HG03045 (cell line): ENCODE data around the gene C10orf62.
"Not testable (repeated sequence)": the region's sequence is repeated elsewhere in the genome, so short reads cannot be mapped to it uniquely, and the experiment has no call there.

Source experiments
- ATAC-seq: cut with Tn5 transposase; IDR thresholded peaks from one replicate; pipeline ENCODE4 v1.9.1; 2021; ENCODE audit warnings: mild to moderate bottlenecking, moderate library complexity; ENCODE audit not compliant: unreplicated experiment

C10orf62 gene

DNA sequence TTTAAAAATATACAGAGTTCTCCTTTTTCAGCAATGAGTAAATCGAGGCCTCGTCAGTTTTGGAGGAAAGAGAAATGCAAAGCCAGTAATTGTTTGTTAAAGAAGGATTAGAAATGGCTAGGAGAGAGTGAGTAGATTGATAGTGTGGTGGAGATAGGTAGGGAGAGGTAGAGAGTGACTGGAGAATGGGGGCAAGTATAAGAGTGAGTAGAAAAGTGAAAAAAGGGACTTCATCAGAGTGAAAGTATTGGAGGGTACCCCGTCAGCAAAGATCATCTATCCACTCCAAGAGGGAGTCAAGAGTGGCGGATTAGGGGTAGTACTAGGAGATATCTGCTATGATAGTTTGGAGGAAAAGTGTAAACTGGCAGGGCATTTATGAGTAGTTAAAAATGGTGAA, 26.2 kb upstream of the C10orf62 start:
- ATAC-seq, result no peak

DNA sequence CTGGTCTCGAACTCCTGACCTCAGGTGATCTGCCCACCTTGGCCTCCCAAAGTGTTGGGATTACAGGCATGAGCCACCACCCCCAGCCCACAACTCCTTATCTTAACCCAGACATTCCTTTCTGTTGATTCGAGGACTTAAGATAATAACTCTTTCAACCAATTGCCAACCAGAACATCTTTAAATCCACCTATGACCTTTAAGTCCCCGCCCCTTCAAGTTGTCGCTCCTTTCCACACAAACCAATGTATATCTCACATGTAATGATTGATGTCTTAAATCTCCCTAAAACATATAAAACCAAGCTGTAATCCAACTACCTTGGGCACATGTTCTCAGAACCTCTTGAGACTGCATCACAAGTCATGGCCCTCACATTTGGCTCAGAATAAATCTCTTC, 24.7 kb upstream of the C10orf62 start:
- no peak for ATAC-seq

- ATAC-seq, result no peak
These were observed 23.1 kb upstream of the C10orf62 start for GRCh38 chr10:97566336-97566996.

GRCh38 chr10:97567891-97568290, 21.6 kb upstream of the C10orf62 start:
- ATAC-seq, result no peak

DNA sequence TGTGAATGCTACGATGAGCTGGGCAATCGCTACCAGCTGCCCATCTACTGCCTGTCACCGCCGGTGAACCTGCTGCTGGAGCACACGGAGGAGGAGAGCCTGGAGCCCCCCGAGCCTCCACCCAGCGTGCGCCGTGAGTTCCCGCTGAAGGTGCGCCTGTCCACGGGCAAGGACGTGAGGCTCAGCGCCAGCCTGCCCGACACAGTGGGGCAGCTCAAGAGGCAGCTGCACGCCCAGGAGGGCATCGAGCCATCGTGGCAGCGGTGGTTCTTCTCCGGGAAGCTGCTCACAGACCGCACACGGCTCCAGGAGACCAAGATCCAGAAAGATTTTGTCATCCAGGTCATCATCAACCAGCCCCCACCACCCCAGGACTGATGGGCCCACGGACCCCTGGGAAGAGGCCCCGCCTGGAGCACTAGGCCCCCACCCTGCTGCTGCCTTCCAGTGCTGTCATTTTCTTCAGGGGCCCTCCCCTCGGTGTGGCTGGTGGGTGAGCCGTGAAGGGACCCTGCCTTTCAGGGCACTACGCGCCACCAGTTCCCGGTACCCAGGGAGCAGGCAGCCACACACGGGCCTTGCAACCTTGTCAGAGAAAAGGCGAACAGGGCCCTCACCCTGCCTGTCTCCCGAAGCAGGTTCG, 19.3 kb upstream of the C10orf62 start:
- ATAC-seq, result no peak

DNA sequence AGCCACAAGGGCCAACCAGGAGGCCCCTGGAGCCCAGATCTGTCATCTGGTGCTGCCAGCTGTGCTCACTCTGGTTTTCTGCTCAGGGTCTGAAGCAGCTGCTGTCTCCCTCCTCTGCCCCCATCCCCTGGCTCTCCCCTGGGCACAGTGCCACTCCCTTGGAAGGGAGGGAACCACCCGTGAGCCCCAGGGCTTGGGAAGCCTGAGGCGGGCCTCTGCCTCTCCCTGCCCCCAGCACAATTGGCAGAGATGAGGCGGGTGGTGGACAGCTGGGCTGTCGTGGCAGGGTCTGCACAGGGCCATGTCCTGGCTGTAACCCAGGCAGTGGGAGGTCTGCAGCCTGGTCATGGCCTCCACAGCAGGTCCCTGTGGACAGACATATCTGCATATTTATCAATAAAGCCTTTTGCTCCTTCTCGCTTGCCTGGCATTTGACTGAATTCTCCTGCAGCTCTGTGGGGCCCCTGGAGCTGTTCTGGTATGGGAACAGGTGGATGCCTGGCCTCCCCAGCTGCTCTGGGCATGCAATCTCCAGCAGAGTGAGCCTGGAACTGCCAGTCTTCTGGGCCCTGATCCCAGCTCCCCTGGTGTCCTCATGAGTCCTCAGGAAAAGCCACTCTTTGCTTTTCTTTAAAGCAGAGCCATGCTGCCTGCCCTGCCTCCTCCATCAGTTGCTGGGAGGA, 18.6 kb upstream of the C10orf62 start:
- no peak for ATAC-seq

DNA sequence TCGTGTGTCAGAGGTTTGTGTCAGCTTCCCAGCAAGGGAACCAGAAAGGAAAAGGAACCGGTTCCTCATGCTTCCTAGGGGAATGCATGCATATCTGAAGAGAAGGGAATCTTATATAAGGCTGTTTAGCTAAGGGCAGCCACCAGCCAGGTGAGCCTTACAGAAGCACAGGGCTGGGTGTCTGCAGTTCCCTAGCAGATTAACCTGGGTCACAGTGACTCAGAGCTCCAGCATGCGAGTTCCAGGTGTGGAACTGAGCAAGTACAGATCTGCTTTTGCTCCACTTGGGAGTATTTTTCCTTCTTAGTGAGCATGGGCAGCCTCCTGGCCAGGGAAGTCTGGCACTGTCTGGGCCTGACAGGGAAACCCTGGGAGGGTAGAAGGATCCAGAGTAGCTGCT, 17.9 kb upstream of the C10orf62 start:
- no peak for ATAC-seq

DNA sequence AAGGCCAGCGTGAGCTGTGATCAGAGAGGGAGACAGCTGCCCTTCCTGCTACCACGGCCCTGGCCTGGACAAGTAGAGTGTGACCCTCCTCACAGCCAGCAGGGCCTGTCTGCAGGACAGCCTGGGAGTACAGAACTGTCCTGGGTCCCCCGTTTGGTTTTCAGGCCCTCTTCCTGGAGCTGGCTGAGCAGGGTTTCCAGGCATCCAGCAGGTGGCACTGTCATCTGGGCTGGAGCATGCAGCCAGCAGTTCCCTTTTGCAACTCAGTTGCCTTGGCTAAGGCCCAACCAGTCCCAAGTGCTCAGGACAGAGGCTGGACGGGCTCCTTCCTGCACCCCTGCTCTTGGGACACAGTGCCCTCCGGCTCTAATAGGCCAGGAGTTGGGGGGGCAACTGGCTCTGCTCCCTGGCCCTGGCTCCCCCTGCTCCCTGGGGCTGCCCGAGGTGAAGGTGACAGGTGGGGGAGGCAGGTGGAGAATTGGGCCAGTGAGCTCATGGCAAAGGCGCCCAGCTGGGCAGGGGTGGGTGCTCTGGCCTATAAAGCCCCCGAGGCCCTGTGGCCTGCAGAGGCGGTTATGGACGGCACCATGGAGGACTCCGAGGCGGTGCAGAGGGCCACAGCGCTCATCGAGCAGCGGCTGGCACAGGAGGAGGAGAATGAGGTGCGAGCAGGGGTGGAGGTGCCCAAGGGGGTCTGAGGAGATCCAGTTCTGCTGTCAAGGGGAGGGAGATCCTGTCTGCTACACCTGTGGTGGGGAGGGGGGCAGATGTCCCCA, 17.1 kb upstream of the C10orf62 start, which contains the start of gene ANKRD2:
ANKRD2 (plus strand) TSS at position 566 of the 776 bp plus-strand sequence; CDS start at position 576, 10 bp downstream.
- ATAC-seq, result no peak

- ATAC-seq, result no peak
These were observed 16.5 kb upstream of the C10orf62 start for GRCh38 chr10:97573021-97573420.

DNA sequence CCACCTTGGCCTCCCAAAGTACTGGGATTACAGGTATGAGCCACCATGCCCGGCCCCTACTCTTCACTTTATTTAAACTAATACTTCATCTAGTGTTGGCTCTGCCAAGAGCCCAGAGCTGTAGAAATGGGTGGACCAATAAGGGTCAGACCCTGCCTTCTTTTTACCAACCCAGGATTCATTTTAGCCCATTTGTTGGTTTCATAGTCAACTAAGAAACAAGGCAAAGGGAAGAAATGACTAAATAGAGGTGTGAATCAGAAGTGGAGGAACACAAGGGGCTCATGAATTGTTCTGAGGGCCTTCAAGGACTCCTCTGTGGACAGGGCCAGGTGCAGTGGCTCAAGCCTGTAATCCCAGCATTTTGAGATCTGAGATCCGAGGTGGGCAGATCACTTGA, 15.8 kb upstream of the C10orf62 start:
- ATAC-seq, result no peak

DNA sequence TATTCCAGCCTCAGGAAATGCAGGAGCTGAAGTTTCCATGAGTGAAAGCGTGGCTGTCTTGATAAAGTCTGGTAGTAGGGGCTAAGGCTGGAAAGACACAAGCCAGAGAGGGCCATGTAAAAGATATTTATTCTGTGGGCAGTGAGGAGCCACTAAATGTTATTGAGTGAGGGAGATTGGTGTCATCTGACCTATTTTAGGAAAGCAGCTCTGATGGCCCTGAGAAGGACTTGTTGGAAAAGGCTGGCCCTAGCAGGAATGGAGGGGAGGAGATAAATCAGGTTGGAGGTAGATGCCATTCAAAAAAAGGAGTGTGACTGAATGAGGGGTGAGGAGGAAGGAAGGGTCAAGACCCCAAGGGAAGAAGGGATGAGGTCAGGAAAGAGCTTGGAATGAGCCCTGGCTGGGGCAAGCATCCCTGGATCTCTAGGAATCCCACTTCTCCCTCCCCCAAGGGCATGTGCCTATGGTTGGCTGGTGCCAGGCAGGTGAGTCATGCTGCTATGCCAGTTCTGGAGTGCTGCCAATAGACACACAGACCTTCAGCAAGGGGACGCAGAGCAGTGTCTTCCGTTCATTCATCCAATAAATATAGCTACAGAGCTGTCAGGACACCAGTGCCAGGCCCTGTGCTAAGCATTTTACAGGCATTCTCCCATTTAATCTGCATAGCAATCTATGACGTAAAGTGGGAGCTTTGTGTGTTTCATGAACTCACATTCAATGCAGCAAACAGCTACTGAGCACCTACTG, 15.0 kb upstream of the C10orf62 start:
- ATAC-seq, result no peak

- no peak for ATAC-seq
These were observed 14.3 kb upstream of the C10orf62 start for GRCh38 chr10:97575127-97575668.

- not testable (repeated sequence) for ATAC-seq
These were observed 13.0 kb upstream of the C10orf62 start for GRCh38 chr10:97576487-97576886.

DNA sequence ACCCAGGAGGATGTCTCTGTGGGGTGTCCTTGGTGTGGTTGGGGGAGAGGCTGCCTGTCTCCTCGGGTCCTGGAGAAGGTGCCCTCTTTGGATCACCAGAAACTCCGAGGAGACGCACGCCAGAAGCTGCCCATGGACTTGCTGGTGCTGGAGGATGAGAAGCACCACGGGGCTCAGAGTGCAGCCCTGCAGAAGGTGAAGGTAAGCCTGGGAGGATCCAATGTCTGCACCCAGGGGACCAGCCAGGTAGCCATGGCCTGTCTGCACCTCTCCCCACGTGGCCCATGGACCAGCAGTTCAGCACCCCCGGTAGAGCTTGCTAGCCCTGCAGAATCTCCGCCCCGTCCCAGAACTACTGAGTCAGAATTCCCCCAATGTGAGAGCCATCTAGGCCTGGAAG, 11.8 kb upstream of the C10orf62 start:
- ATAC-seq, result no peak

DNA sequence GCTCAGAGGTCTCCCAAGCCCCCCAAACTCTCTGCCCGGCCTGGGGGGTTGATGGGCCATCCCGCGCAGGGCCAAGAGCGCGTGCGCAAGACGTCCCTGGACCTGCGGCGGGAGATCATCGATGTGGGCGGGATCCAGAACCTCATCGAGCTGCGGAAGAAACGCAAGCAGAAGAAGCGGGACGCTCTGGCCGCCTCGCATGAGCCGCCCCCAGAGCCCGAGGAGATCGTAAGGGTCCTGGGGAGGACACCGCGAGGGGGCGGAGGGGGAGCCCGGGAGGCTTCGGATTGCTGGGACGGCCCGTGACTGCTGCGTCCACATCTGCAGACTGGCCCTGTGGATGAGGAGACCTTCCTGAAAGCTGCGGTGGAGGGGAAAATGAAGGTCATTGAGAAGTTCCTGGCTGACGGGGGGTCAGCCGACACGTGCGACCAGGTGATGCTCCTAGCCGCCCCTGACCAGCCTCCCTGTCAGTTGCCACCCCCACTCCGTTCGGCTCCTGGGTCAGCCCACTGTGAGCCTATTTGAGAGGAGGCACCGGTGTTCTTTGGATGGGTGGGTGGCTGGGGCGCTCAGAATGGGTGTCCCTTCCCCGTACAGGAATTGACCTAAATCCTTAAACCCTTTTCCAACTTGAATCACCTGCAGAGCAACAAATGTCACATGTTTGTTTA, 11.2 kb upstream of the C10orf62 start:
- ATAC-seq, result no peak

DNA sequence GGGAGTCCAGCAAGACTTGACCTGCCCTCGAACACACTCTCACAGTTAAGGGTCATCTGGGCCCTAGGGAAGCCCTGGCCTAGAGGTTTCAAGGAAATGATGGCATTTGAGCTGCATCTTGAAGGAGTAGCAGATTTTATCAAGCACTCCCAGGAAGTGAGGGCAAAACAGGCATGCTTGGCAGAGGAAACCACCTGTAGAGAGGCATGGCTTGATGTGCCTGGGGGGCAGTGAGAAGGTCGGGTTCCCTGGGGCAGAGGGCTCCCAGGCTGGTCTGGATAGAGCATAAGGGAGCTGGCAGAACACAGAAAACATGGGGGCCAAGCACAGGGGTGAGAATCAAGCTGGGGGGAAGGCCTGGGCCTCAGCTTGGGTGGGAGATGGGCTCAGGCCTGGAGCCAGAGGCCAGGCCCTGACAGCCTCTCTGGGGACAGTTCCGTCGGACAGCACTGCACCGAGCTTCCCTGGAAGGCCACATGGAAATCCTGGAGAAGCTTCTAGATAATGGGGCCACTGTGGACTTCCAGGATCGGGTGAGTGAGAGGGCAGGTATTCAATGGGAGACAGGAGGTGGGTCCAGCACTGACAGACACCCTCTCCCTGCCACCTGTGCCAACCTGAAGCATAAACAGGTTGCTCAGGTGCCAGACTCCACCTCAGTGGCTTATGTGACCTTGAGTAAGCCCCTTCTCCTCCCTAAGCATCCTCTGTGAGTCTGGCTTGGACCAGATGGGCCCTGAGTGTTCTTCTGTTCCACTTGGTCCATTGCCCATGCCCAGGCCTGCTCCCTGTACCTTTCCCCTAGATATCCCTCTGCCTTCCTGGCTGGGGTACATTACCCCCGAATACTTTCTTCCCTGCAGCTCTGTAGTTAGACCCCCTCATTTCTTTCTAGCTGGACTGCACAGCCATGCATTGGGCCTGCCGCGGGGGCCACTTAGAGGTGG, 8.8 kb upstream of the C10orf62 start:
- no peak for ATAC-seq

DNA sequence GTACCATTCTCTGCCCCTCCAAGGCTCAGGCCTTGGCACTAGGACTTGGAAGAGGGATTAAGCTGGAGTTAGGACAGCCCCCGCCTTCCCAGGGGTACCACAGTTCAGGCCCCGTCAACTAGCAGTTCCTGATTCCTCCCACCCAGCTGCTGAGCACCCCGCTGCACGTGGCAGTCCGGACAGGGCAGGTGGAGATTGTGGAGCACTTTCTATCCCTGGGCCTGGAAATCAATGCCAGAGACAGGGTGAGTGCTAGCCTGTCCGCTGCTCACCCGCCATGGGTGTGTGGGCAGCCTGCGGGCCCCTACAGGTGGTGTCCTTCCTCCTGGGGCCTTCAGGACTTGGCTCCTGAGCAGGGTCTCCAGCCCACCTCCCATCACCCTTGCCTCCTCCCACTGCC, 7.4 kb upstream of the C10orf62 start:
- no peak for ATAC-seq

GRCh38 chr10:97583476-97583875, 6.0 kb upstream of the C10orf62 start:
- ATAC-seq, result no peak
